Spinal cord (tissue), 10 donors: ENCODE data around the gene CTNNA3. TPM values are rescaled to one million over a fixed set of nuclear protein-coding genes. Genes with fewer than 3 reads are reported as not detected.
A peak's percentile ranks its signal among the peaks of the same experiment; 100 is the strongest.

ENCODE experiments used
- DNase-seq, 6 donors: peaks; one replicate each; pipeline versions ENCODE4 v3.0.0 to v3.0.0-alpha.2; 2013 to 2015; ENCODE audit warnings: low spot score in 6 of 6, low read depth in 4 of 6
- H3K27ac ChIP-seq: one replicate; pipeline ENCODE4 v1.5.1; 2013; ENCODE audit warnings: low read depth, low read length, control low read depth
- H3K27me3 ChIP-seq: one replicate; pipeline ENCODE4 v1.6.1; 2013; ENCODE audit warnings: low read length; ENCODE audit not compliant: control insufficient read depth, insufficient read depth
- H3K36me3 ChIP-seq: one replicate; pipeline ENCODE4 v1.6.1; 2013; ENCODE audit warnings: low read length; ENCODE audit not compliant: control insufficient read depth, insufficient read depth
- H3K4me1 ChIP-seq: one replicate; pipeline ENCODE4 v1.6.1; 2013; ENCODE audit warnings: low read length; ENCODE audit not compliant: control insufficient read depth, insufficient read depth
- H3K4me3 ChIP-seq: one replicate; pipeline ENCODE4 v1.5.1; 2013; ENCODE audit warnings: low read depth, low read length, control low read depth
- H3K9me3 ChIP-seq: one replicate; pipeline ENCODE4 v1.6.1; 2013; ENCODE audit warnings: low read length; ENCODE audit not compliant: control insufficient read depth, insufficient read depth
- WGBS: methylation state at CpG from one replicate; pipeline ENCODE4 v1.1.5; 2013; ENCODE audit warnings: missing lambda C conversion rate; ENCODE audit not compliant: insufficient coverage; 5-methylcytosine and 5-hydroxymethylcytosine counted together
- polyA plus RNA-seq, 2 donors: library from polyadenylated mRNA; unstranded; fragments of 120-200 nt; gene quantifications; one replicate each; pipeline ENCODE4 v1.2.1, GENCODE V29; 2013; ENCODE audit not compliant: insufficient read length in 2 of 2
- total RNA-seq, 2 donors: library from RNA; depleted of rRNA in 1 of 2; stranded (reverse); fragments of 120-200 nt in 1 of 2; fragments of >200 nt in 1 of 2; gene quantifications; one replicate each; pipeline versions ENCODE4 v1.2.3 to v1.2.4, GENCODE V29; 2013 to 2014
- donor health status: healthy.

Gene CTNNA3
- total and polyA plus RNA-seq, 4 donors = 15.3 to 63.5 (median 41.0) TPM

DNA sequence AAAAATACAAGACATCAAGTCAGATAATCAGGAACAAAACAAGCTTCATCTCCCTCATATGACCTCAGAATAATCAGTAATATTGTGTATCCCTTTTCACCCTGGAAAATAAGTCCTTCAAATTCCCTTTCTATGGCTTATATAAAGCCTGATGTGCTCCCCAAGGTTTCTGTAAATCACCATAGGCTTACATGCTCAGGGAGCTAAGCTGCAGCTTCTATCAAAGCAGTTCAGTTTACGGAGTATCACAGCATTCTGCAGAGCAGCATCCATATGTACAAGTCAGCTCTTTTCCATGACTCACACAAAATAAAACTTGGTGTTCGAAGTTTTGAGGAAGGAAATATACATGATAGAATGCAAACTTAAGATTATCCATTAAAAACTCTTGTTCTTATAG lies 544.5 kb downstream of the CTNNA3 start:
- no CpG with 5 or more reads among the region's 2 CpGs for WGBS
- H3K27ac ChIP-seq = no peak overlapping the region
- no peak overlapping the region for H3K4me3 ChIP-seq

DNA sequence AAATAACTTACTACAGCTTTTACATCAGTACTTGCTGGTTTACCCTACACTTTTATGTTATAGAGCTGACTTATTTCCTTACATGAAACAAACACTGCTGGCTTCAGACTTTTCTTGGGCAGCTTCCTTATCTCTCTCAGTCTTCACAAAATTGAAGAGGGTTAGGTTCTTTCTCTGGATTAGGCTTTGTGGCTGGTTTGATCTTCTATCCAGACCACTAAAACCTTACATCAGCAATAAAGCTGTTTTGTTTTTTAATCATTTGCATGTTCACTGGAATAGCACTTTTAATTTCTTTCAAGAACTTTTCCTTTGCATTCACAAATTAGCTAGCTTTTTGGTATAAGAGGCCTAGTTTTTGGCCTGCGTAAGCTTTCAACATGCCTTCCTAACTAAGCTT lies 551.5 kb downstream of the CTNNA3 start:
- Histone ChIP-seq H3K9me3 (no peaks in the 10 kb centered on the region), H3K27me3 (no peaks in the 10 kb centered on the region), H3K36me3 (no peaks in the 10 kb centered on the region), H3K27ac (no peak overlapping the region), H3K4me3 (no peak overlapping the region), H3K4me1 (no peaks in the 10 kb centered on the region)
- no peak for DNase-seq
- 80% methylated on average over 1 of the region's 1 CpG for WGBS

More for the DNA sequence above, 544.5 kb downstream of the CTNNA3 start:
- Histone ChIP-seq H3K36me3 (no peaks in the 10 kb centered on the region), H3K9me3 (no peaks in the 10 kb centered on the region), H3K4me1 (no peaks in the 10 kb centered on the region), H3K27me3 (no peaks in the 10 kb centered on the region)
- no peak for DNase-seq

DNA sequence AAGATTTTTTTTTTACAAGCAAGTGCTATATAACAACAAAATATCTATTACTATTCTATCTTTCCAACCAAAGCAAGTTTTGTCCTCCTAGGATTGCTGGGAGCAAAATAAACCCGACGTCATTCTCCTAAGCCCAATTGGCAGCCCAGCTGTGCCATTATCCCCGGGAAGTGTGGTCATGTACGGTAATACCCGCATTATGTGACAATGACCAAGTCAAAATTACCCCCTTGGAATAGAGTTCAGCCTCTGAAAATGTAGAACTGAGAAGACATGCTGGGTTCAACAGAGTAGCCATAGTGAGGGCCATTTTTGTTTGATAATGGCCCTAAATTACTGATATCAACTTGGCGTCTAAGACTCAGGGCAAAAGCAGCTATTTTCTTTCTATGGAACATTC lies 554.7 kb downstream of the CTNNA3 start:
- H3K36me3 ChIP-seq = no peaks in the 10 kb centered on the region
- H3K4me1 ChIP-seq = no peaks in the 10 kb centered on the region
- no peaks in the 10 kb centered on the region for H3K27me3 ChIP-seq
- H3K4me3 ChIP-seq = no peak overlapping the region
- no peaks in the 10 kb centered on the region for H3K9me3 ChIP-seq
- DNase-seq = no peak
- WGBS = no CpG with 5 or more reads among the region's 6 CpGs
- no peak overlapping the region for H3K27ac ChIP-seq

DNA sequence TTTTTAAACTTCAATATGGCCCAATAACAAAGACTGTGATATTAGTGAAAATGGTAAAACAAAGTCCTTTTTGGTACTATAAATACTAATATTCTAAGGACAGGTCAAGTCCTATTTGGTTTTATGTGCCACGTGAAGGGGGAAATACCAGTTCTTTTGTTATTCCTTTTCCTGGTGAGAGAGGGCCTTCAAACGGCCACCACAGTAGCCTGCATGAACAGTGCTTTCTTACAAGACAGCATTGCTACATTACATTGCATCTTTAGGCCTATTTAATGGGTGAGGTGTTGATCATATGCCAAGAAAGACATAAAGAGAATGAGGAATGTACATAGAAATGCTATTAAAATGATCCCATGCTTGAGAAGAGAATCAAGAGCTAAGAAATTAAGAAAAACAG lies 555.4 kb downstream of the CTNNA3 start:
- no peaks in the 10 kb centered on the region for H3K27me3 ChIP-seq
- no peak overlapping the region for H3K4me3 ChIP-seq
- H3K36me3 ChIP-seq = no peaks in the 10 kb centered on the region
- no peaks in the 10 kb centered on the region for H3K9me3 ChIP-seq
- no CpG with 5 or more reads among the region's 2 CpGs for whole genome bisulfite sequencing
- no peak overlapping the region for H3K27ac ChIP-seq
- DNase-seq = peak in 1 of 6 donors; percentile 8
- H3K4me1 ChIP-seq = no peaks in the 10 kb centered on the region

DNA sequence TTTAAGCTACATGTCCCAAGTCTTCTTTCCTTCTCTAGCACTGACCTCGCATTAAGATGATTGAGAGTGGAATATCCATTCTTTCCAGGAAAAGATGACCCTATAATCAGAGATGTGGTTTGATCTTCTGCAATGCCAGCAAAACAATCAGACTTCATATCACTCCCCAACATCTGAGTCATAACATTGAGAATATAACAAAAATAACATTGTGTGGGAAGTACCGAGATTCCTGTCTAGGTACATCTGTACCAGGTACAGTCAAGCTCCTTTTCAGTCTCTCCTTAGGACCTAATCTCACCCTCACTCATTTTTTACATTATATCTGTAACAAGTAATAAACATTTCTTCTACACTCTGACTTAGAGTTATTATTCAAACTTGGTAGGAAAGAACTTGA lies 568.6 kb downstream of the CTNNA3 start:
- H3K4me3 ChIP-seq = no peak overlapping the region
- DNase-seq = no peak
- no peaks in the 10 kb centered on the region for H3K36me3 ChIP-seq
- no peaks in the 10 kb centered on the region for H3K27me3 ChIP-seq
- no CpG with 5 or more reads among the region's 2 CpGs for WGBS
- H3K9me3 ChIP-seq = no peaks in the 10 kb centered on the region
- H3K4me1 ChIP-seq = no peaks in the 10 kb centered on the region
- no peak overlapping the region for H3K27ac ChIP-seq

DNA sequence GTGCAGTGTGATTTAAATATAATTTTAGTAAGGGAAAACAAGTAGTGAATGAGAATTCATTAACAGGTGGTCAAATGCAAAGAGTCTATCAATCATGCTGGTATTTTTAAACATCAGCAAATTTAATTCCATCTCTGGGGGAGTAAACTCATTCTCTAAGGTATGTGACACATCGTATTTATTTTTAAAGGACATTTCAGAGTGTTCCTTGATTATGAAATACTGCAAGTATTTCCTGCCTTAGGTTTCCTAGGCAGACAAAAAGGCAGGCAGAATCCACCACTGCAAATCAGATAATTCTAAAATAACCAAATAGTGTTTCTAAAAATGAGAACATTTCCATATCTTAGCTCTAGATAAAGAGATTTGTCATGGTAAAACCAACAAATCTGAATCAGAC lies 576.3 kb downstream of the CTNNA3 start:
- no CpG with 5 or more reads among the region's 1 CpG for whole genome bisulfite sequencing
- no peaks in the 10 kb centered on the region for H3K9me3 ChIP-seq
- no peaks in the 10 kb centered on the region for H3K27me3 ChIP-seq
- H3K27ac ChIP-seq = no peak overlapping the region
- no peak overlapping the region for H3K4me3 ChIP-seq
- DNase-seq = no peak
- no peaks in the 10 kb centered on the region for H3K4me1 ChIP-seq
- H3K36me3 ChIP-seq = no peaks in the 10 kb centered on the region

DNA sequence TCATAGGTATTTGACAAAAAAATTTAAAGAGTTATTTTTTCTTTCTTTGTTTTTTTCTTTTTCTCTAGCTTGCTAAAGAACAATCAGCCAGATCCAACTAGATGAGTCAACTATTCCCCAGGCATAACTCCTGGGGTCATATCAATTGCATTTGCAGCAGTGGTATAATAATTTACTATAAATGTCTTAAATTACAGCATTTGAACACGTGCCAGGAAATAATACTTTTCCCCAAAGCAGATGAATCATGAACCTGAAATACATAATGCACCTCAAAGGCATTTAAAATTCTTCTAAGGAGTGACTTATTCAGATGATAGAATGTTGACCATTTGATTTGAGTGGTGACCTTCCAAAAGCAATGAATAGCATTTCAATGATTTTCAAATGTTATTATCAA lies 580.0 kb downstream of the CTNNA3 start:
- Histone ChIP-seq H3K27me3 (no peaks in the 10 kb centered on the region), H3K27ac (no peak overlapping the region), H3K36me3 (no peaks in the 10 kb centered on the region), H3K4me3 (no peak overlapping the region), H3K4me1 (no peaks in the 10 kb centered on the region), H3K9me3 (no peaks in the 10 kb centered on the region)
- DNase-seq = peak in 1 of 6 donors; percentile 22
- no CpG with 5 or more reads among the region's 1 CpG for WGBS

DNA sequence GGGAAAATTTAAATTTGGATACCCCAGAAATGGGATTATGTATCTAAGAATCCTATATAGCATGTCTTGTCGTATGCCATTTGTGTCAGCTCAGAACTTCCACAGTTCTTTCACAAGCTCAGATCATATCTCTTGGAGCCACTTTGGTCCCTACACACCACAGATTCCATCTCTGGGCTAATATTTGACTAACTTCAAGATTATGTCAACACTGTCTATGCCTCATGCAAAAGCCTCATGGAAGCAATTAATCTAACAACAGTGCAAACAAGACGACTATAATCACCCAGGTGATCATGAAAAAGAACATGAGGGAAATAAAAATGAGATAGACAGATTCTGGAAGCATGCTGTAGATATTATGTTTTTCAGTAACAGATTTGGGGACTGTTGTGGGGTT lies 581.0 kb downstream of the CTNNA3 start:
- Histone ChIP-seq H3K27me3 (no peaks in the 10 kb centered on the region), H3K36me3 (no peaks in the 10 kb centered on the region), H3K4me1 (no peaks in the 10 kb centered on the region), H3K4me3 (no peak overlapping the region), H3K9me3 (no peaks in the 10 kb centered on the region), H3K27ac (no peak overlapping the region)
- no peak for DNase-seq
- WGBS = 100% methylated on average over 1 of the region's 2 CpGs

DNA sequence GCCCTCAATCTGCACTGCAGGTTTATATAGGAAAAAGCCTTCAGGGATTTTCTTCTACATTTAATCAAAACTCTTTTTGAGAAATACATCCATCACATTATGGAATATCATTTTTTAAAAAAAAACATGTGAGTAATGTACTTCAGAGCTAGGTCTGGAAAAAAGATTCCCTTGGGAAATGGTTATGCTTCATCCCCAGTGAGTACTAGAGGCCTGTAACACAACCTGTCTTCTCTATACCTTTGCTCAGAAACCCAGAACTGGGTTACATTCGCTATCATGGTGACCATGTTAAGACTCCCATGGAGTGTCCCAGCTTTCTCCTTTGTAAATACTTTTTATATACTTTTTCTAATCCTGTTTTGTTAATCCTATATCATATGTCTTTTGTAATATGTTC lies 583.2 kb downstream of the CTNNA3 start:
- Histone ChIP-seq H3K36me3 (no peaks in the 10 kb centered on the region), H3K27me3 (no peaks in the 10 kb centered on the region), H3K4me1 (no peaks in the 10 kb centered on the region), H3K9me3 (no peaks in the 10 kb centered on the region), H3K4me3 (no peak overlapping the region), H3K27ac (no peak overlapping the region)
- DNase-seq = no peak
- no CpG with 5 or more reads among the region's 1 CpG for WGBS

DNA sequence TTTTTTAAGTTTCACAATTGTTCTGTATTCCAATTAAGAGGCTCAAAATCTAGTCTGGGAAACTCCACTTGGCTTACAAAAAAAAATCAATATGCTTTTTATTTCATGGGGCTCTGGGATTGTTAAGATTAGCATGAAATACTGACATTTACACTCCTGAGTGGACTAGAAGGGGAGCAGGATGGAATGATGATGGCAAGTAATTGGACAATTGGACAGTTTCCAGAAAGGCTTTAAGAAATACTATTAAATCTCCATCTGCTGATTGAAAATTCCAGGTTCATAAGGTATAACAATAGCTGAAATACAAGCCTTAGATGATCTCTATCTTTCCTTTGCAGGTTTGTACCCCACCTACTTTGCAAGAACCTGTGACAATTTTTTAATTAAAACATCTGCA lies 585.7 kb downstream of the CTNNA3 start:
- H3K36me3 ChIP-seq = no peaks in the 10 kb centered on the region
- H3K9me3 ChIP-seq = no peaks in the 10 kb centered on the region
- DNase-seq = peak in 1 of 6 donors; percentile 34
- no peak overlapping the region for H3K4me3 ChIP-seq
- no peak overlapping the region for H3K27ac ChIP-seq
- no peaks in the 10 kb centered on the region for H3K27me3 ChIP-seq
- H3K4me1 ChIP-seq = no peaks in the 10 kb centered on the region
